ENCODE data around the gene CACNA2D4.

Gene CACNA2D4

GRCh38 chr12:1863823-1864222 is 54.6 kb downstream of the CACNA2D4 start:
- Histone ChIP-seq H3K4me3 (IDR thresholded peaks at IDR 0.05; ENCODE audit: insufficient read depth, low read depth, low read length) (no peak overlapping the region), H3K27me3 (ENCODE audit: insufficient read depth, low read depth) (no peaks in the 10 kb centered on the region), H4K20me1 (ENCODE audit: insufficient read depth) (no peaks in the 10 kb centered on the region), H3K4me1 (ENCODE audit: low read depth, poor library complexity, severe bottlenecking) (no peaks in the 10 kb centered on the region), H3K4me2 (no peak overlapping the region), H3K9ac (no peak overlapping the region), H3K79me2 (ENCODE audit: insufficient read depth, low read depth) (no peaks in the 10 kb centered on the region), H2AFZ (ENCODE audit: low read depth) (no peak overlapping the region), H3K36me3 (ENCODE audit: insufficient read depth) (no peaks in the 10 kb centered on the region), H3K27ac (no peak overlapping the region)
- no peak for TF ChIP-seq CTCF (conservative IDR thresholded peaks at IDR 0.05; ENCODE audit: low read depth, low read length)

GRCh38 chr12:1862973-1863372 is 55.5 kb downstream of the CACNA2D4 start:
- H3K27me3 ChIP-seq (ENCODE audit: insufficient read depth, low read depth): no peaks in the 10 kb centered on the region
- H3K4me1 ChIP-seq (ENCODE audit: low read depth, poor library complexity, severe bottlenecking): no peaks in the 10 kb centered on the region
- H3K4me2 ChIP-seq: no peak overlapping the region

GRCh38 chr12:1859643-1860042 is 58.8 kb downstream of the CACNA2D4 start:
- Histone ChIP-seq H3K9ac (no peak overlapping the region), H3K79me2 (ENCODE audit: insufficient read depth, low read depth) (no peaks in the 10 kb centered on the region), H3K27ac (no peak overlapping the region), H3K4me1 (ENCODE audit: low read depth, poor library complexity, severe bottlenecking) (no peaks in the 10 kb centered on the region), H3K36me3 (ENCODE audit: insufficient read depth) (no peaks in the 10 kb centered on the region), H3K27me3 (ENCODE audit: insufficient read depth, low read depth) (no peaks in the 10 kb centered on the region), H4K20me1 (ENCODE audit: insufficient read depth) (no peaks in the 10 kb centered on the region), H2AFZ (ENCODE audit: low read depth) (no peak overlapping the region), H3K4me3 (IDR thresholded peaks at IDR 0.05; ENCODE audit: insufficient read depth, low read depth, low read length) (no peak overlapping the region), H3K4me2 (no peak overlapping the region)
- TF ChIP-seq CTCF (conservative IDR thresholded peaks at IDR 0.05; ENCODE audit: low read depth, low read length): no peak

More at GRCh38 chr12:1862973-1863372, 55.5 kb downstream of the CACNA2D4 start:
- Histone ChIP-seq H2AFZ (ENCODE audit: low read depth) (no peak overlapping the region), H3K27ac (no peak overlapping the region), H4K20me1 (ENCODE audit: insufficient read depth) (no peaks in the 10 kb centered on the region), H3K36me3 (ENCODE audit: insufficient read depth) (no peaks in the 10 kb centered on the region), H3K9ac (no peak overlapping the region), H3K4me3 (IDR thresholded peaks at IDR 0.05; ENCODE audit: insufficient read depth, low read depth, low read length) (no peak overlapping the region), H3K79me2 (ENCODE audit: insufficient read depth, low read depth) (no peaks in the 10 kb centered on the region)
- TF ChIP-seq CTCF (conservative IDR thresholded peaks at IDR 0.05; ENCODE audit: low read depth, low read length): no peak

GRCh38 chr12:1858456-1858855 is 60.0 kb downstream of the CACNA2D4 start:
- no peak for TF ChIP-seq CTCF (conservative IDR thresholded peaks at IDR 0.05; ENCODE audit: low read depth, low read length)

More at GRCh38 chr12:1858456-1858855, 60.0 kb downstream of the CACNA2D4 start:
- Histone ChIP-seq H3K79me2 (ENCODE audit: insufficient read depth, low read depth) (no peaks in the 10 kb centered on the region), H3K4me1 (ENCODE audit: low read depth, poor library complexity, severe bottlenecking) (no peaks in the 10 kb centered on the region), H2AFZ (ENCODE audit: low read depth) (no peak overlapping the region), H3K9ac (no peak overlapping the region), H3K4me2 (no peak overlapping the region), H3K36me3 (ENCODE audit: insufficient read depth) (no peaks in the 10 kb centered on the region), H4K20me1 (ENCODE audit: insufficient read depth) (no peaks in the 10 kb centered on the region), H3K27me3 (ENCODE audit: insufficient read depth, low read depth) (no peaks in the 10 kb centered on the region), H3K27ac (no peak overlapping the region), H3K4me3 (IDR thresholded peaks at IDR 0.05; ENCODE audit: insufficient read depth, low read depth, low read length) (no peak overlapping the region)

Data from KMS-11 (cell line).